AG10803 (cell line): Measurements from ENCODE around the gene MPDU1.

Experiments used
- DNase-seq: peaks from one replicate; pipeline ENCODE4 v3.0.0; 2010; ENCODE audit warnings: low read depth
- H3K4me3 ChIP-seq: 2 replicates; pipeline ENCODE4 v1.5.1; 2011; ENCODE audit warnings: mild to moderate bottlenecking, low read length, control low read depth
- TF ChIP-seq, protein P1 (sequence below): conservative IDR thresholded peaks from 2 replicates; pipeline ENCODE4 v1.5.1; 2011; ENCODE audit warnings: mild to moderate bottlenecking, low read length, control low read depth, inconsistent platforms

The MPDU1 gene

DNA sequence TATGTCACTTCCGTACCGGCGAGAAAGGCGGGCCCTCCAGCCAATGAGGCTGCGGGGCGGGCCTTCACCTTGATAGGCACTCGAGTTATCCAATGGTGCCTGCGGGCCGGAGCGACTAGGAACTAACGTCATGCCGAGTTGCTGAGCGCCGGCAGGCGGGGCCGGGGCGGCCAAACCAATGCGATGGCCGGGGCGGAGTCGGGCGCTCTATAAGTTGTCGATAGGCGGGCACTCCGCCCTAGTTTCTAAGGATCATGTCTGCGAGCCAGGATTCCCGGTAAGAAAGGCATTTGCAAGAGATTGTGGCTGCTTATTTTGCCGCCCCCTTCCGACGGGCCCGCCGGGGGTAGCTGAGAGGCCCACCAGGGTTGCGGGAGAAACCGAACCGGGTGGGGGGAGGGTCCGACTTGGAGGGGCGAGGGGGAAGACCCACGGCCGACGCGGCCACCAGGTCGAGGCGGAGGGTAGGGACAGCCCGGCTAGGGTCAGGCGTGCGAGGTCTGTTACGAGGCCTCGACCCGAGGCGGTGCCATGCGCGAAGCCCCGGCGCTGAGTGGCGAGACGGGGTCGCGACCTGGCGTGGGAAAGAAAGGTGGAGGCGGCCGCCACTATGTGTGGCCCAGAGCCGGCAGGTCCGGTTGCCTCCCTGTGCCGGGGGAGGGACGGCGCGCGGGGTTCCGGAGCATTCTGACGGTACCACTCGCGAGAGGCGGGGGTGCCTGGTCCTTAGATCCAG is 10.9 kb upstream of the MPDU1 start:
- H3K4me3 ChIP-seq: peak overlapping the region; percentile 97
- DNase-seq: peak; percentile 100
- TF ChIP-seq, protein P1, sequence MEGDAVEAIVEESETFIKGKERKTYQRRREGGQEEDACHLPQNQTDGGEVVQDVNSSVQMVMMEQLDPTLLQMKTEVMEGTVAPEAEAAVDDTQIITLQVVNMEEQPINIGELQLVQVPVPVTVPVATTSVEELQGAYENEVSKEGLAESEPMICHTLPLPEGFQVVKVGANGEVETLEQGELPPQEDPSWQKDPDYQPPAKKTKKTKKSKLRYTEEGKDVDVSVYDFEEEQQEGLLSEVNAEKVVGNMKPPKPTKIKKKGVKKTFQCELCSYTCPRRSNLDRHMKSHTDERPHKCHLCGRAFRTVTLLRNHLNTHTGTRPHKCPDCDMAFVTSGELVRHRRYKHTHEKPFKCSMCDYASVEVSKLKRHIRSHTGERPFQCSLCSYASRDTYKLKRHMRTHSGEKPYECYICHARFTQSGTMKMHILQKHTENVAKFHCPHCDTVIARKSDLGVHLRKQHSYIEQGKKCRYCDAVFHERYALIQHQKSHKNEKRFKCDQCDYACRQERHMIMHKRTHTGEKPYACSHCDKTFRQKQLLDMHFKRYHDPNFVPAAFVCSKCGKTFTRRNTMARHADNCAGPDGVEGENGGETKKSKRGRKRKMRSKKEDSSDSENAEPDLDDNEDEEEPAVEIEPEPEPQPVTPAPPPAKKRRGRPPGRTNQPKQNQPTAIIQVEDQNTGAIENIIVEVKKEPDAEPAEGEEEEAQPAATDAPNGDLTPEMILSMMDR: no peak

DNA sequence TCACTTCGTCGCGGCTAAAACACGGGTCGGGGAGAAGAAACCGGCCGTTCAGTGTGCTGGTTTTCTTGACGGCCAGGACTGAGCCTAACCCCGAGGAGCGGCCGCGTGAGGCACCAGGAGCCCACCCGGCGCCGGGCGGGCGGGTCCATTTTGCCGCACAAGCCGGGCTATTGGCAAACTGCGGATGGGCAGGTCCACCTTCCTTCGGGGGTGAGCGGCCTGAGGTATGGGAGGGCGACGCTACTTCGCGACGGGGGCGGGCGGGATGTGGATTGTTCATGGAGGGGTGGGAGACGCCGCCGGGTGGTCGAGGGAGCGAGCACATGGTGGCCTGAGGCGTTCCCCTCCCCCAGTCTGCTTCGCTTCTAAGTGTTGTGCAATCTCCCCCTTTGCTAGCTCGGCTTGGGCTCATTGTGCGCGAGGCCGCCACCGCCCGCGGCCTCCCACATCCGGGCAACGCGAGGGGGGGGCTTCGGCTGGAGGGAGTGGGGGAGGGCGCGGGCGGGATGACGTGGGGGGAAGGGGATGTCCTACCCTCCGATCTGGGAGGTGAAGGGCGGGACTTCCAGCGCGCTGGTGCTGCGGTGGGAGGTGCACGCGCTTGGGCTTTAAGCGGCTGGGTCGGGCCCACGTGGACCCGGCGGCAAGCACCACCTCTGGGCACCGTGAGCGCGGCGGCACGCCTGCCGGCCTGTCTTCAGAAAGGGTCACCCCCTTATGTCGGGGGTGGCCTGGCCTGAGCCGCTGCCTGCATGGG is 10.2 kb upstream of the MPDU1 start:
- peak; percentile 90 for DNase-seq

DNA sequence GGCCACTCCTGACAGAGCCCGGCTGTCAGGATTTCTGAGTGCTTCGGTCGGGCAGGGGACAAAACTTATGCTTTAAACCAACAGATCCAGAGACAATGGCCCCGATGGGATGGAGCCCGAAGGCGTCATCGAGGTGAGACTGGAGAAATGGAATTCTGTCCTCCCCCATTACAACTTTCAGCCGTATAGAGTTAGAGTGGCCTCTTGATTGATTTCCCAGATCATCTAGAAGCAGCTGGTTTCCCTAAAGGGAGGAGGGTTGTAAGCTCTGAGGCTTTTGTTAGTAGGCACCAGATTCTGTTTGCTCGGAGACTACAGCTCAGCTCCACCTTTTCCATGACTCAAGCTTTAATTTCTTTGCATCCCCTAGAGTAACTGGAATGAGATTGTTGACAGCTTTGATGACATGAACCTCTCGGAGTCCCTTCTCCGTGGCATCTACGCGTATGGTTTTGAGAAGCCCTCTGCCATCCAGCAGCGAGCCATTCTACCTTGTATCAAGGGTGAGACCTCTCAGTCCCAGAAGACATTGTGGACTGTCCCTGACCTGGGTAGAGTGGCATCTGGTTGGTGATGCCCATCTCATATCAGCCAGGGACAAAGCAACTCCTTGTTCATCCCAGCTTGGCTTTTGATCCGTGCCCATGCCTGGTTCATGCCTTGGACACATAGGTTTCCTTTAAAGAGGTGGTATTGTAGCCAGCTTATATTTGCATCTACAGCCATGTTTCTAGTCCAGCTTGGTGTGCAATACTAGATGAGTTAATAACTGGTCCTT is 9.3 kb upstream of the MPDU1 start:
- DNase-seq: no peak
- TF ChIP-seq, protein P1: no peak
- peak overlapping the region; percentile 97 for H3K4me3 ChIP-seq

More for the DNA sequence above, 10.2 kb upstream of the MPDU1 start:
- TF ChIP-seq, protein P1: no peak
- peak overlapping the region; percentile 97 for H3K4me3 ChIP-seq

DNA sequence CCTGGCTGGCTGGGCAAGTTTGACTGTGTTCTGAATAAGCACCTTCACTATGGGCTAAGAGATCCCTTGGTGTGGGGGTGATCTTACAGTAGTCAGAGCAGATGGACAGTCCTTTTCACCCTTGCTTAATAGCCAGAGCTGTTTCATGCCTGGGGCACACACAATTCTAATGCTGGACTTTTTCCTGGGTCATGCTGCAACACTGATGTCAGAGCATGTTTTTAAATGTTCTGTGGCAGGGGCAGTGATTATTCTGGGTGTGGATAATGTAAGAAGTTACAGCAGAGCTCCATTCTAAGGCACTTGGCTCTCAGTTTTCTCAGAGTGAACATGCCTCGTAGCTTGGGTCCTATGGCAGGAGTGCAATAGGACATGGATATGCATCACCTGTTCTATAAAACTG is 8.2 kb upstream of the MPDU1 start:
- H3K4me3 ChIP-seq: peak overlapping the region; percentile 97
- no peak for DNase-seq

DNA sequence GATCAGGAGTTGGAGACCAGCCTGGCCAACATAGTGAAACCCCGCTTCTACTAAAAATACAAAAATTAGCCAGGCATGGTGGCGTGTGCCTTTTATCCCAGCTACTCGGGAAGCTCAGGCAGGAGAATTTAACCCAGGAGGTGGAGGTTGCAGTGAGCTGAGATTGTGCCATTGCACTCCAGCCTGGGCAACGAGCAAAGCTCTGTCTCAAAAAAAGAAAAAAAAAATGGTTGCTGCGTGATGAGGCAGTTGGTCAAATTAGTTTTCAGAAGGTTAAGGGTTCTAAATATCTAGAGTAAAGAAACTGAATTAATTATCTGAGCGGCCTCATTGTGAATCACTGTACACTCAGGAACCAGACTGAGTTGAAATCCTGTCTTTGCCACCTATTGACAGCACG is 7.7 kb upstream of the MPDU1 start:
- no peak for DNase-seq
- H3K4me3 ChIP-seq: no peak overlapping the region; the same call in 1 of the 2 replicates
- TF ChIP-seq, protein P1: no peak

More for the DNA sequence above, 8.2 kb upstream of the MPDU1 start:
- TF ChIP-seq, protein P1: no peak

DNA sequence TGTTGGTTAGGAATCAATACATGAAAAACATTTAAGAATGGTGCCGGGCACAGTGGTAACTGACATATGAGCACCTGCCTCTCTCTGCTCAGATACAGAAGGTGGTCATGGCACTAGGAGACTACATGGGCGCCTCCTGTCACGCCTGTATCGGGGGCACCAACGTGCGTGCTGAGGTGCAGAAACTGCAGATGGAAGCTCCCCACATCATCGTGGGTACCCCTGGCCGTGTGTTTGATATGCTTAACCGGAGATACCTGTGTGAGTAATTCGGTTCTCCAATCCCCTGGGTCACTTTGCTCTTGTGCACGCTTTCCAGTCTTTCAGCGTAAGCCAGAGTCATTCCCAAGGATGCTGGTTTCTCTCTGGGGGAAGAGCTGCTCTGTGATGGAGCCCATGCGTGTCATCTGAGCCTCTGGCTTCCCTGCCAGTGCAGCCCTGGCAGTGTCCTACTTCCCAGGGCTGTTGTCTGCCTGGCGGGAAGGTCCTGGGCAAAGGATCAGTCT is 7.2 kb upstream of the MPDU1 start:
- TF ChIP-seq, protein P1: no peak
- H3K4me3 ChIP-seq: no peak overlapping the region; the same call in 1 of the 2 replicates

More for the DNA sequence above, 7.2 kb upstream of the MPDU1 start:
- no peak for DNase-seq
